HG03575 (cell line): ENCODE measurements around the gene PRMT9.

Experiments
- ATAC-seq: cut with Tn5 transposase; IDR thresholded peaks from one replicate; pipeline ENCODE4 v1.9.1; 2021; ENCODE audit not compliant: unreplicated experiment, insufficient number of reproducible peaks, low FRiP score; ENCODE audit errors: extremely low read depth

The PRMT9 gene

DNA sequence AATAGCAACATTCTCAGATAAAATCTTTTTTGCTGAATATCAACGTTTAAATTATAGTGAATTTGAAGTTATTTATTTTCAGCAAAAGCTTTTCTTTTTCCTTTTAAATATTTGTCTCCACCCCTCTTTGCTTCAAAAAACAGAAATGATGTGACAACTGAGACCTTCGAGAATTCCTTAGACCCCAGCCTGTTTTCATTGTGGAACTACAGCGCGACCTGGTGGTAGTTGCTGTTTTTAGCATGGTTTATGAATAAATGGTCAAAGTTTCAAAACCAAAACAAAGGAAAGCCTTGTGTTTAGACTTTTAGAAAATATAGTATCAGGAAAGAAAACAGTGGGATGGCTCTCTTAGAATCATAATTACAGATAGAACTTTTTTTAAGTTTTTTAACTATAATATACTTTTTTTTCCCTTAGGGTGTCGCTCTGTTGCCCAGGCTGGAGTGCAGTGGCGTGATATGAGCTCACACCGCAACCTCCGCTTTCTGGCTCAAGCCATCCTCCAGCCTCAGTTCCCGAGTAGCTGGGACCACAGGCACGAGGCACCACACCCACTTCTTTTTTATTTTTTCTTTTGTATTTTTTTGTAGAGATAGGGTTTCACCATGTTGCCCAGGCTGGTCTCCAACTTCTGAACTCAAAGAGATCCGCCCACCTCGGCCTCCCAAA is 93.6 kb downstream of the PRMT9 start:
- ATAC-seq: no peak

DNA sequence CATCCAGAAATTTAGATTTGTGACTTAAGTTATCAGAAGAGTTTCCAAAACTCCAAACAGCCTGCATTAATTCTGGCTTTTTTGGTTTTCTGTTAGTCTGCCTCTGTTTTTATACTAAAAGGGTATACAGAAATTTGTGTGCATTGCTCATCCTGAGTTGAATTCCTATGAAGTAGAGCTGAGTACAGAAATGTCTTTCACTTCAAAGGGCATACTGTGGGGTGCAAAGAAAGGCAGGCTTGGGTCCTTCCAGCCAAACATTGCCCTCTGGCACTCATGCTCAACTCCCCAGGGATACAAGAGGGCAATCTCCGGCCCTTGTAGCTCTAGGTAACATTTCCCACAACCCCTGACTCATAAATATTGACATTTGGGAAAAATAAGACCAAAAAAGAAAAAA is 94.4 kb downstream of the PRMT9 start:
- ATAC-seq: no peak
